Lung (tissue), 12 donors: ENCODE results near the gene CIB2. TPM values are rescaled to one million over a fixed set of nuclear protein-coding genes. Genes with fewer than 3 reads are reported as not detected.

ENCODE experiments used
- ATAC-seq: fragments of 200-7000 bp; cut with Tn5 transposase; one replicate; pipeline ENCODE4 v1.9.1; 2020; ENCODE audit warnings: moderate number of reproducible peaks; ENCODE audit not compliant: insufficient read depth, low FRiP score
- DNase-seq, 3 donors: peaks; one replicate each; pipeline ENCODE4 v3.0.0-alpha.2; 2013 to 2017
- H3K27ac ChIP-seq, 2 donors: one replicate each; pipeline ENCODE4 v1.5.1; 2013; ENCODE audit warnings: mild to moderate bottlenecking in 2 of 2, moderate library complexity in 2 of 2, control low read depth in 1 of 2, inconsistent platforms in 1 of 2, low read depth in 1 of 2, low read length in 1 of 2
- H3K27me3 ChIP-seq, 3 donors: one replicate each; pipeline ENCODE4 v1.5.1; 2013; ENCODE audit warnings: low read length in 2 of 3; ENCODE audit not compliant: control insufficient read depth in 3 of 3, insufficient read depth in 3 of 3
- H3K36me3 ChIP-seq, 4 donors: one replicate each; pipeline ENCODE4 v1.5.1; 2013; ENCODE audit warnings: low read length in 4 of 4, mild to moderate bottlenecking in 1 of 4, moderate library complexity in 1 of 4; ENCODE audit not compliant: control insufficient read depth in 4 of 4, insufficient read depth in 4 of 4
- H3K4me1 ChIP-seq, 5 donors: one replicate each; pipeline ENCODE4 v1.5.1; 2013; ENCODE audit warnings: low read length in 5 of 5, mild to moderate bottlenecking in 2 of 5, moderate library complexity in 1 of 5; ENCODE audit not compliant: control insufficient read depth in 5 of 5, insufficient read depth in 5 of 5
- H3K4me3 ChIP-seq: one replicate; pipeline ENCODE4 v1.5.1; 2013; ENCODE audit warnings: mild to moderate bottlenecking, control low read depth, moderate library complexity
- H3K9ac ChIP-seq, 2 donors: one replicate each; pipeline ENCODE4 v1.5.1; 2013; ENCODE audit warnings: low read length in 2 of 2, control low read depth in 1 of 2; ENCODE audit not compliant: insufficient read depth in 1 of 2
- H3K9me3 ChIP-seq, 4 donors: one replicate each; pipeline ENCODE4 v1.5.1; 2013; ENCODE audit warnings: low read length in 3 of 4, mild to moderate bottlenecking in 1 of 4, moderate library complexity in 1 of 4; ENCODE audit not compliant: control insufficient read depth in 4 of 4, insufficient read depth in 3 of 4
- CTCF ChIP-seq: IDR thresholded peaks from 2 replicates; pipeline ENCODE4 v1.5.1; 2012; ENCODE audit warnings: mild to moderate bottlenecking; ENCODE audit errors: control extremely low read depth, extremely low read depth
- WGBS, 2 donors: extraction: QIAGEN DNeasy Blood & Tissue Kit; methylation state at CpG; one replicate each; pipeline ENCODE4 v1.1.7; 2013; 5-methylcytosine and 5-hydroxymethylcytosine counted together
- polyA plus RNA-seq, 2 donors: library from polyadenylated mRNA; stranded (reverse); fragments of 200-250 nt; gene quantifications; one replicate each; pipeline ENCODE4 v1.2.1, GENCODE V29; 2013
- total RNA-seq, 2 donors: library from RNA; depleted of rRNA in 1 of 2; stranded (reverse); fragments of >200 nt in 1 of 2; gene quantifications; one replicate each; pipeline ENCODE4 v1.2.1, GENCODE V29; 2014 to 2021
- donor health status: control.
- donor health status: control.
- donor health status: Bipolar disorder and iron deficiency.
- donor health status: healthy.
- donor health status: DM: yes; HTN: yes; CAD: no.

The CIB2 gene
- total and polyA plus RNA-seq, 4 donors: 0.95 to 9.8 (median 2.1) TPM

GRCh38 chr15:78130466-78131294 lies 565 bp downstream of the CIB2 start:
- ATAC-seq (no peak), DNase-seq (peak in 1 of 3 donors; percentile 21)
- Histone ChIP-seq H3K27me3 (no peaks in the 10 kb centered on the region), H3K9me3 (peaks cover 0 to 3% (median 0%) of the 10 kb centered on the region in 4 donors), H3K9ac (no peak overlapping the region), H3K36me3 (no peaks in the 10 kb centered on the region), H3K27ac (no peak overlapping the region), H3K4me1 (peaks cover 0 to 11% (median 5%) of the 10 kb centered on the region in 5 donors), H3K4me3 (peak overlapping the region; percentile 58)
- 36 to 44% methylated on average over 42 to 51 of the region's 51 CpGs for WGBS, 2 donors
- TF ChIP-seq CTCF: no peak

- 91 to 96% methylated on average over 5 of the region's 5 CpGs for WGBS, 2 donors
- Histone ChIP-seq H3K27me3 (no peaks in the 10 kb centered on the region), H3K9ac (no peak overlapping the region), H3K36me3 (no peaks in the 10 kb centered on the region), H3K4me3 (no peak overlapping the region), H3K4me1 (peaks cover 0 to 11% (median 5%) of the 10 kb centered on the region in 5 donors), H3K9me3 (peaks cover 0 to 3% (median 0%) of the 10 kb centered on the region in 4 donors), H3K27ac (no peak overlapping the region)
- peak in 1 of 3 donors; percentile 3 for DNase-seq
- ATAC-seq: no peak
- TF ChIP-seq CTCF: no peak
Measured at GRCh38 chr15:78129751-78130287, 1.4 kb downstream of the CIB2 start.

- no peak overlapping the region for H3K9ac ChIP-seq
- DNase-seq (peak; percentile 10 to 31 (median 26)), ATAC-seq (no peak)
- no peaks in the 10 kb centered on the region for H3K27me3 ChIP-seq
- TF ChIP-seq CTCF: no peak
- H3K27ac ChIP-seq: no peak overlapping the region
- 81 to 83% methylated on average over 8 of the region's 8 CpGs for WGBS, 2 donors
- H3K36me3 ChIP-seq: no peaks in the 10 kb centered on the region
- peaks cover 0 to 3% (median 0%) of the 10 kb centered on the region in 4 donors for H3K9me3 ChIP-seq
- H3K4me3 ChIP-seq: no peak overlapping the region
- H3K4me1 ChIP-seq: peaks cover 0 to 11% (median 5%) of the 10 kb centered on the region in 5 donors
Measured at GRCh38 chr15:78129077-78129750, 2.0 kb downstream of the CIB2 start.
